ENCODE results near the gene SWAP70. TPM values are rescaled to one million over a fixed set of nuclear protein-coding genes. Genes with fewer than 3 reads are reported as not detected.
A peak's percentile ranks its signal among the peaks of the same experiment; 100 is the strongest.

SWAP70 gene
- total and polyA plus RNA-seq, 9 of the 15 experiments (the other 6 are each of a cell fraction or from before 2014, with no cell fraction given) = 1.7 to 4.9 (median 3.9) TPM

DNA sequence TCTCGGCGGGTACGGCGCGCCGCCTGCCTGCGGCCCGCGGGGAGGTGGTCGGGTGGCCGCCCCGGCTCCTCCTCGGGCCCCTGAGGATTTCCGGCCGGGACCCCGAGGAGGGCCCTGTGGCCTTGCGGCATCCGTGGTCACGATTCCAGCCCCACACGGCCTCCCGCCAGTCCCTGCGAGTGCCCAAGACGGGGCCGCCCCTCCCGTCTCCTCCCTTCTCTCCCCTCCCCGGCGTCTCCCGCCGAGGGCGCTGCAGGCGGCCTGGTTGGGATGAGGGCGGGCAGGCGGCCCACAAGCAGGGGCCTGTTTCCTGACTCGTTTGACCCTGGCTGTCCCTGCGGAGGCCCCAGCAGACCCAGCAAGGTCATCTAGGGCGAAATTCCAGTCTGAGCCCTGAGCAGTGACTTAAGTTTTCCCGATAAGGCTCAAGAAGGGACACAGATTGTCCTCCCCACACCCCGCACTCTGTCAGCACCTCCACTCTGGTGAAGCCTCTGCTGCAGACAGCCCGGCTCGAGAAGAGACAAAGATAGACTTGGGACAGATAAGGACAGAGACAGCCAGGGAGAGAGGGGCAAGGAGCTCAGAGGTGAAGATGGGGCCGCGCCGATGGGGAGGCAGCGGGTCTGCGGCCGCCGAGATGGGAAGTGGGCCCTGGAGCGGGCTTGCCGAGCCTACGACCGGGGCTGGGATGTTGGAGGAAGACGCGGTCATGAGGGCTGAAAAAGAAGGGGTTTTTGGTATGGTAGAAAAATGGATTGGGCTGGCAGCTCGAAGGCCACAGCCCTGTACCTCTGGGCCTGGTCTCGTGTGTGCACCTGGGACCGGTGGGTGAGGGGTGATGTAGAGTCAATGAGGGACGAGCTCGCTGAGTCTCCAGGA, 95.0 kb downstream of the SWAP70 start (continued):
- TF ChIP-seq MYC (IDR thresholded peaks at IDR 0.05; ENCODE audit: low read depth, low read length) (0 out of 2 replicates have a peak, but pooled peaks have one; percentile 20), MYC (CRISPR knock-in tag; IDR thresholded peaks at IDR 0.05; ENCODE audit: borderline replicate concordance, low read depth) (no peak), ZNF589 (CRISPR knock-in tag; IDR thresholded peaks at IDR 0.05; ENCODE audit: low read depth) (0 out of 2 replicates have a peak, but pooled peaks have one; percentile 6), HNRNPH1 (optimal IDR thresholded peaks at IDR 0.05; ENCODE audit: low read depth, low read length) (no peak), FOXK2 (conservative IDR thresholded peaks at IDR 0.05 in 1 of 2, IDR thresholded peaks at IDR 0.05 in 1 of 2; ENCODE audit: low read depth in 2 of 2) (no peak), PHB (CRISPR knock-in tag; IDR thresholded peaks at IDR 0.05) (no peak), FOXP1 (CRISPR knock-in tag; IDR thresholded peaks at IDR 0.05) (no peak), KLF10 (CRISPR knock-in tag; IDR thresholded peaks at IDR 0.05) (no peak), ETV5 (CRISPR knock-in tag; IDR thresholded peaks at IDR 0.05; ENCODE audit: low read depth) (0 out of 2 replicates have a peak, but pooled peaks have one; percentile 21), SP2 (IDR thresholded peaks at IDR 0.05; ENCODE audit: extremely low read depth, low read depth, low read length, poor library complexity, severe bottlenecking) (no peak), CBFA2T2 (conservative IDR thresholded peaks at IDR 0.05) (peak; percentile 43), ZC3H8 (IDR thresholded peaks at IDR 0.05) (no peak), POLR3A (IDR thresholded peaks at IDR 0.05; ENCODE audit: borderline replicate concordance, extremely low read depth, insufficient read depth, insufficient read length) (no peak)
- TF ChIP-seq, protein P1, sequence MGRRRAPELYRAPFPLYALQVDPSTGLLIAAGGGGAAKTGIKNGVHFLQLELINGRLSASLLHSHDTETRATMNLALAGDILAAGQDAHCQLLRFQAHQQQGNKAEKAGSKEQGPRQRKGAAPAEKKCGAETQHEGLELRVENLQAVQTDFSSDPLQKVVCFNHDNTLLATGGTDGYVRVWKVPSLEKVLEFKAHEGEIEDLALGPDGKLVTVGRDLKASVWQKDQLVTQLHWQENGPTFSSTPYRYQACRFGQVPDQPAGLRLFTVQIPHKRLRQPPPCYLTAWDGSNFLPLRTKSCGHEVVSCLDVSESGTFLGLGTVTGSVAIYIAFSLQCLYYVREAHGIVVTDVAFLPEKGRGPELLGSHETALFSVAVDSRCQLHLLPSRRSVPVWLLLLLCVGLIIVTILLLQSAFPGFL (CRISPR knock-in tag; IDR thresholded peaks at IDR 0.05) = no peak
- TF ChIP-seq, protein P2, sequence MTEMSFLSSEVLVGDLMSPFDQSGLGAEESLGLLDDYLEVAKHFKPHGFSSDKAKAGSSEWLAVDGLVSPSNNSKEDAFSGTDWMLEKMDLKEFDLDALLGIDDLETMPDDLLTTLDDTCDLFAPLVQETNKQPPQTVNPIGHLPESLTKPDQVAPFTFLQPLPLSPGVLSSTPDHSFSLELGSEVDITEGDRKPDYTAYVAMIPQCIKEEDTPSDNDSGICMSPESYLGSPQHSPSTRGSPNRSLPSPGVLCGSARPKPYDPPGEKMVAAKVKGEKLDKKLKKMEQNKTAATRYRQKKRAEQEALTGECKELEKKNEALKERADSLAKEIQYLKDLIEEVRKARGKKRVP (CRISPR knock-in tag; IDR thresholded peaks at IDR 0.05) = no peak
- TF ChIP-seq, protein P3, sequence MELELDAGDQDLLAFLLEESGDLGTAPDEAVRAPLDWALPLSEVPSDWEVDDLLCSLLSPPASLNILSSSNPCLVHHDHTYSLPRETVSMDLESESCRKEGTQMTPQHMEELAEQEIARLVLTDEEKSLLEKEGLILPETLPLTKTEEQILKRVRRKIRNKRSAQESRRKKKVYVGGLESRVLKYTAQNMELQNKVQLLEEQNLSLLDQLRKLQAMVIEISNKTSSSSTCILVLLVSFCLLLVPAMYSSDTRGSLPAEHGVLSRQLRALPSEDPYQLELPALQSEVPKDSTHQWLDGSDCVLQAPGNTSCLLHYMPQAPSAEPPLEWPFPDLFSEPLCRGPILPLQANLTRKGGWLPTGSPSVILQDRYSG (tag; conservative IDR thresholded peaks at IDR 0.05; ENCODE audit: low read depth) = no peak
- TF ChIP-seq, protein P4, sequence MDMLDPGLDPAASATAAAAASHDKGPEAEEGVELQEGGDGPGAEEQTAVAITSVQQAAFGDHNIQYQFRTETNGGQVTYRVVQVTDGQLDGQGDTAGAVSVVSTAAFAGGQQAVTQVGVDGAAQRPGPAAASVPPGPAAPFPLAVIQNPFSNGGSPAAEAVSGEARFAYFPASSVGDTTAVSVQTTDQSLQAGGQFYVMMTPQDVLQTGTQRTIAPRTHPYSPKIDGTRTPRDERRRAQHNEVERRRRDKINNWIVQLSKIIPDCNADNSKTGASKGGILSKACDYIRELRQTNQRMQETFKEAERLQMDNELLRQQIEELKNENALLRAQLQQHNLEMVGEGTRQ (CRISPR knock-in tag; IDR thresholded peaks at IDR 0.05) = no peak
- TF ChIP-seq, protein P5, sequence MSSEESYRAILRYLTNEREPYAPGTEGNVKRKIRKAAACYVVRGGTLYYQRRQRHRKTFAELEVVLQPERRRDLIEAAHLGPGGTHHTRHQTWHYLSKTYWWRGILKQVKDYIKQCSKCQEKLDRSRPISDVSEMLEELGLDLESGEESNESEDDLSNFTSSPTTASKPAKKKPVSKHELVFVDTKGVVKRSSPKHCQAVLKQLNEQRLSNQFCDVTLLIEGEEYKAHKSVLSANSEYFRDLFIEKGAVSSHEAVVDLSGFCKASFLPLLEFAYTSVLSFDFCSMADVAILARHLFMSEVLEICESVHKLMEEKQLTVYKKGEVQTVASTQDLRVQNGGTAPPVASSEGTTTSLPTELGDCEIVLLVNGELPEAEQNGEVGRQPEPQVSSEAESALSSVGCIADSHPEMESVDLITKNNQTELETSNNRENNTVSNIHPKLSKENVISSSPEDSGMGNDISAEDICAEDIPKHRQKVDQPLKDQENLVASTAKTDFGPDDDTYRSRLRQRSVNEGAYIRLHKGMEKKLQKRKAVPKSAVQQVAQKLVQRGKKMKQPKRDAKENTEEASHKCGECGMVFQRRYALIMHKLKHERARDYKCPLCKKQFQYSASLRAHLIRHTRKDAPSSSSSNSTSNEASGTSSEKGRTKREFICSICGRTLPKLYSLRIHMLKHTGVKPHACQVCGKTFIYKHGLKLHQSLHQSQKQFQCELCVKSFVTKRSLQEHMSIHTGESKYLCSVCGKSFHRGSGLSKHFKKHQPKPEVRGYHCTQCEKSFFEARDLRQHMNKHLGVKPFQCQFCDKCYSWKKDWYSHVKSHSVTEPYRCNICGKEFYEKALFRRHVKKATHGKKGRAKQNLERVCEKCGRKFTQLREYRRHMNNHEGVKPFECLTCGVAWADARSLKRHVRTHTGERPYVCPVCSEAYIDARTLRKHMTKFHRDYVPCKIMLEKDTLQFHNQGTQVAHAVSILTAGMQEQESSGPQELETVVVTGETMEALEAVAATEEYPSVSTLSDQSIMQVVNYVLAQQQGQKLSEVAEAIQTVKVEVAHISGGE (CRISPR knock-in tag; IDR thresholded peaks at IDR 0.05) = no peak

Measured in K562 (cell line).